Vagina (tissue), 2 donors: ENCODE measurements around the gene PLEKHM3.

Experiments
- POLR2A ChIP-seq, 2 donors: fragments of 450-650 bp; IDR thresholded peaks; one replicate each; pipeline ENCODE4 v1.6.1; 2017; ENCODE audit warnings: antibody characterized with exemption in 2 of 2, mild to moderate bottlenecking in 2 of 2, moderate library complexity in 2 of 2
- POLR2AphosphoS5 ChIP-seq, 2 donors: sonication (generic); formaldehyde crosslinking; IDR thresholded peaks; one replicate each; pipeline ENCODE4 v1.9.0; 2017; ENCODE audit warnings: antibody characterized with exemption in 2 of 2, mild to moderate bottlenecking in 2 of 2, low read depth in 1 of 2; ENCODE audit not compliant: insufficient read depth in 1 of 2
- TF ChIP-seq, protein P1 (sequence below), 3 experiments: fragments of 450-650 bp in 2 of 3; fragments of 200-600 bp in 1 of 3; sonication (generic) in 1 of 3; IDR thresholded peaks; one replicate each; pipeline ENCODE4 v1.5.1; 2017 to 2019; ENCODE audit warnings: antibody characterized with exemption in 3 of 3, mild to moderate bottlenecking in 2 of 3, moderate library complexity in 2 of 3

DNA sequence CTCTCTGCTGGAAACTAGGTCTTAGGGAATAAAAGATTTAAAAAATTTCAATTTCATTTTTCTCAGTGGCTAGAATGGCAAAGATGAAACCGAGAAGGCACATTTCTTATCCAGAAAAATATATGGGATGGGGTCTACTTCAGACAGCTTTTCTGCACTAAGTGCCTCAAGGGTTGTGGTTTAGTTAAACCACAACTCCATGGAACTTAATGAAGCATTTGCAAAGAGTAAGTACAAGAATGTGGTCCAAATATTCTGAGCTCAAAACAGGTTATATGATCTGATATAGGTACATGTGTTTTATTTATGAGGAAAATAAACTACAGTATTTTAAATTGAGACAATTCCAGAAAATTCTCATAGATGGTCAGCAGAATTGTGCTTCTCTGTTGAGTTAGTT is 153.8 kb downstream of the PLEKHM3 start:
- TF ChIP-seq POLR2A (IDR thresholded peaks at IDR 0.05) = no peak
- TF ChIP-seq, protein P1, sequence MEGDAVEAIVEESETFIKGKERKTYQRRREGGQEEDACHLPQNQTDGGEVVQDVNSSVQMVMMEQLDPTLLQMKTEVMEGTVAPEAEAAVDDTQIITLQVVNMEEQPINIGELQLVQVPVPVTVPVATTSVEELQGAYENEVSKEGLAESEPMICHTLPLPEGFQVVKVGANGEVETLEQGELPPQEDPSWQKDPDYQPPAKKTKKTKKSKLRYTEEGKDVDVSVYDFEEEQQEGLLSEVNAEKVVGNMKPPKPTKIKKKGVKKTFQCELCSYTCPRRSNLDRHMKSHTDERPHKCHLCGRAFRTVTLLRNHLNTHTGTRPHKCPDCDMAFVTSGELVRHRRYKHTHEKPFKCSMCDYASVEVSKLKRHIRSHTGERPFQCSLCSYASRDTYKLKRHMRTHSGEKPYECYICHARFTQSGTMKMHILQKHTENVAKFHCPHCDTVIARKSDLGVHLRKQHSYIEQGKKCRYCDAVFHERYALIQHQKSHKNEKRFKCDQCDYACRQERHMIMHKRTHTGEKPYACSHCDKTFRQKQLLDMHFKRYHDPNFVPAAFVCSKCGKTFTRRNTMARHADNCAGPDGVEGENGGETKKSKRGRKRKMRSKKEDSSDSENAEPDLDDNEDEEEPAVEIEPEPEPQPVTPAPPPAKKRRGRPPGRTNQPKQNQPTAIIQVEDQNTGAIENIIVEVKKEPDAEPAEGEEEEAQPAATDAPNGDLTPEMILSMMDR (IDR thresholded peaks at IDR 0.05) = no peak
- TF ChIP-seq POLR2AphosphoS5 (IDR thresholded peaks at IDR 0.05; ENCODE audit: insufficient read depth in 1 of 2, low read depth in 1 of 2) = no peak
